Measurements from ENCODE around the gene FAM174C. TPM values are rescaled to one million over a fixed set of nuclear protein-coding genes. Genes with fewer than 3 reads are reported as not detected.
"Not testable (repeated sequence)": the region's sequence is repeated elsewhere in the genome, so short reads cannot be mapped to it uniquely, and the experiment has no call there.

Gene FAM174C
- total and polyA plus RNA-seq, 5 experiments from 2014 or later, result 46.3 to 104 (median 66.7) TPM

GRCh38 chr19:1320282-1320650 lies 44.9 kb downstream of the FAM174C start:
- H3K9me3 Mint-ChIP-seq, POLR2A ChIA-PET, H3K36me3 Mint-ChIP-seq, ATAC-seq, H3K27ac Mint-ChIP-seq, DNase-seq, H3K4me3 Mint-ChIP-seq: not testable (repeated sequence)
- H3K27me3 Mint-ChIP-seq, result peaks cover 17 to 68% (median 30%) of the 10 kb centered on the region in 5 donors
- H3K4me1 Mint-ChIP-seq, result peaks cover 5 to 12% (median 7%) of the 10 kb centered on the region in 4 donors

- Mint-ChIP-seq H3K9me3 (no peaks in the 10 kb centered on the region), H3K27me3 (peaks cover 20 to 69% (median 33%) of the 10 kb centered on the region in 5 donors), H3K4me3 (no peak overlapping the region), H3K27ac (no peak overlapping the region), H3K36me3 (peaks cover 0 to 6% (median 0%) of the 10 kb centered on the region in 3 donors), H3K4me1 (peaks cover 5 to 13% (median 9%) of the 10 kb centered on the region in 4 donors)
- POLR2A ChIA-PET, result no interaction called here
- ATAC-seq (no peak), DNase-seq (no peak)
Observed at GRCh38 chr19:1321539-1321938, 46.2 kb downstream of the FAM174C start.

- no peaks in the 10 kb centered on the region for H3K9me3 Mint-ChIP-seq
- H3K27ac Mint-ChIP-seq, result peak overlapping the region in 1 of 10 donors; percentile 75
- ATAC-seq (no peak), DNase-seq (no peak)
- H3K4me1 Mint-ChIP-seq, result peaks cover 5 to 13% (median 9%) of the 10 kb centered on the region in 4 donors
- peaks cover 20 to 61% (median 30%) of the 10 kb centered on the region in 5 donors for H3K27me3 Mint-ChIP-seq
- peaks cover 0 to 6% (median 0%) of the 10 kb centered on the region in 3 donors for H3K36me3 Mint-ChIP-seq
- POLR2A ChIA-PET, result no interaction called here
- peak overlapping the region in 1 of 10 donors; percentile 7 for H3K4me3 Mint-ChIP-seq
Observed at GRCh38 chr19:1322198-1322981, 47.1 kb downstream of the FAM174C start.

GRCh38 chr19:1324249-1324805 lies 49.0 kb downstream of the FAM174C start:
- peaks cover 5 to 13% (median 9%) of the 10 kb centered on the region in 4 donors for H3K4me1 Mint-ChIP-seq
- DNase-seq (no peak), ATAC-seq (no peak)
- peaks cover 0 to 6% (median 0%) of the 10 kb centered on the region in 3 donors for H3K36me3 Mint-ChIP-seq
- peak overlapping the region in 6 of 10 donors; percentile 14 to 54 (median 34) for H3K4me3 Mint-ChIP-seq
- H3K9me3 Mint-ChIP-seq, result no peaks in the 10 kb centered on the region
- H3K27me3 Mint-ChIP-seq, result peaks cover 16 to 49% (median 19%) of the 10 kb centered on the region in 5 donors
- peak overlapping the region in 3 of 10 donors; percentile 29 to 59 (median 31) for H3K27ac Mint-ChIP-seq
- POLR2A ChIA-PET, result no interaction called here

- H3K4me1 Mint-ChIP-seq, result peaks cover 5 to 13% (median 9%) of the 10 kb centered on the region in 4 donors
- peaks cover 0 to 6% (median 0%) of the 10 kb centered on the region in 3 donors for H3K36me3 Mint-ChIP-seq
- DNase-seq (peak in 6 of 10 donors; percentile 4 to 38 (median 22)), ATAC-seq (peak; percentile 57 to 74)
- peaks cover 17 to 45% (median 18%) of the 10 kb centered on the region in 5 donors for H3K27me3 Mint-ChIP-seq
- no peaks in the 10 kb centered on the region for H3K9me3 Mint-ChIP-seq
- H3K4me3 Mint-ChIP-seq, result peak overlapping the region in 7 of 10 donors; percentile 28 to 66 (median 53)
- POLR2A ChIA-PET, result no interaction called here
- H3K27ac Mint-ChIP-seq, result no peak overlapping the region
Observed at GRCh38 chr19:1324806-1325567, 49.7 kb downstream of the FAM174C start.

GRCh38 chr19:1325568-1326294 lies 50.4 kb downstream of the FAM174C start:
- ATAC-seq (no peak), DNase-seq (no peak)
- peak overlapping the region in 6 of 10 donors; percentile 10 to 66 (median 47) for H3K4me3 Mint-ChIP-seq
- POLR2A ChIA-PET, result interaction anchor here (0.6 kb wide), 1 partner anchor 110 kb away, joined by 3 read pairs; no protein-coding TSS in a partner anchor
- peaks cover 0 to 6% (median 0%) of the 10 kb centered on the region in 3 donors for H3K36me3 Mint-ChIP-seq
- H3K27me3 Mint-ChIP-seq, result peaks cover 18 to 45% (median 21%) of the 10 kb centered on the region in 5 donors
- peaks cover 5 to 13% (median 9%) of the 10 kb centered on the region in 4 donors for H3K4me1 Mint-ChIP-seq
- H3K9me3 Mint-ChIP-seq, result no peaks in the 10 kb centered on the region
- no peak overlapping the region for H3K27ac Mint-ChIP-seq

- Mint-ChIP-seq H3K36me3 (peaks cover 0 to 6% (median 0%) of the 10 kb centered on the region in 3 donors), H3K27me3 (peaks cover 16 to 42% (median 21%) of the 10 kb centered on the region in 5 donors), H3K27ac (peak overlapping the region in 1 of 10 donors; percentile 26), H3K4me1 (peaks cover 5 to 13% (median 8%) of the 10 kb centered on the region in 4 donors), H3K4me3 (peak overlapping the region in 3 of 10 donors; percentile 20 to 32 (median 20)), H3K9me3 (no peaks in the 10 kb centered on the region)
- ATAC-seq (no peak), DNase-seq (no peak)
- POLR2A ChIA-PET, result no interaction called here
Observed at GRCh38 chr19:1327125-1327524, 51.8 kb downstream of the FAM174C start.

Other genes with a start within 250 kb of the FAM174C start
- 100 to 1,000 TPM; 211 to 216 TPM for gene CNN2, start 248.9 kb upstream of the FAM174C start, total RNA-seq
- gene CNN2, start 248.9 kb upstream of the FAM174C start, polyA plus RNA-seq, result 100 to 1,000 TPM; 498 to 693 (median 515) TPM
- 100 to 1,000 TPM; 221 to 232 TPM for gene ABCA7, start 235.4 kb upstream of the FAM174C start, total RNA-seq
- 10 to 100 TPM in 1 of 3 donors, 1 to 10 TPM in 2; 4.2 to 14.4 (median 8.7) TPM for gene ABCA7, start 235.4 kb upstream of the FAM174C start, polyA plus RNA-seq
- gene ARHGAP45, start 208.4 kb upstream of the FAM174C start, total RNA-seq, result 1,000 to 10,000 TPM; 1,025 to 1,060 TPM
- gene ARHGAP45, start 208.4 kb upstream of the FAM174C start, polyA plus RNA-seq, result 100 to 1,000 TPM; 261 to 681 (median 358) TPM
- 10 to 100 TPM; 88.0 to 95.3 TPM for gene POLR2E, start 180.2 kb upstream of the FAM174C start, total RNA-seq
- gene POLR2E, start 180.2 kb upstream of the FAM174C start, polyA plus RNA-seq, result 100 to 1,000 TPM; 159 to 233 (median 187) TPM
- 100 to 1,000 TPM; 207 to 225 TPM for gene GPX4, start 171.5 kb upstream of the FAM174C start, total RNA-seq
- gene GPX4, start 171.5 kb upstream of the FAM174C start, polyA plus RNA-seq, result 100 to 1,000 TPM; 370 to 465 (median 405) TPM
- gene SBNO2, start 101.3 kb upstream of the FAM174C start, total RNA-seq, result 10 to 100 TPM; 69.7 to 82.4 TPM
- 1 to 10 TPM in 2 of 3 donors, under 1 TPM in 1; 0.68 to 2.3 (median 1.0) TPM for gene SBNO2, start 101.3 kb upstream of the FAM174C start, polyA plus RNA-seq
- 10 to 100 TPM; 91.5 to 96.0 TPM for gene STK11, start 69.8 kb upstream of the FAM174C start, total RNA-seq
- gene STK11, start 69.8 kb upstream of the FAM174C start, polyA plus RNA-seq, result 10 to 100 TPM; 12.3 to 43.9 (median 20.3) TPM
- gene CBARP, start 37.5 kb upstream of the FAM174C start, total RNA-seq, result not detected
- not detected for gene CBARP, start 37.5 kb upstream of the FAM174C start, polyA plus RNA-seq
- gene ATP5F1D, start 33.8 kb upstream of the FAM174C start, total RNA-seq, result 10 to 100 TPM; 83.9 to 89.0 TPM
- 100 to 1,000 TPM; 214 to 264 (median 262) TPM for gene ATP5F1D, start 33.8 kb upstream of the FAM174C start, polyA plus RNA-seq
- gene MIDN, start 26.9 kb upstream of the FAM174C start, total RNA-seq, result 10 to 100 TPM; 31.2 to 35.4 TPM
- gene MIDN, start 26.9 kb upstream of the FAM174C start, polyA plus RNA-seq, result 1 to 10 TPM; 1.1 to 8.2 (median 6.6) TPM
- gene CIRBP, start 6.2 kb upstream of the FAM174C start, total RNA-seq, result 100 to 1,000 TPM; 565 to 579 TPM
- gene CIRBP, start 6.2 kb upstream of the FAM174C start, polyA plus RNA-seq, result 100 to 1,000 TPM; 204 to 273 (median 262) TPM
- not detected for gene EFNA2, start 10.3 kb downstream of the FAM174C start, total RNA-seq
- gene EFNA2, start 10.3 kb downstream of the FAM174C start, polyA plus RNA-seq, result not detected
- gene NDUFS7, start 108.4 kb downstream of the FAM174C start, total RNA-seq, result 10 to 100 TPM; 65.3 to 74.3 TPM
- gene NDUFS7, start 108.4 kb downstream of the FAM174C start, polyA plus RNA-seq, result 100 to 1,000 TPM; 211 to 233 (median 215) TPM
- 10 to 100 TPM; 14.0 to 18.0 TPM for gene GAMT, start 126.0 kb downstream of the FAM174C start, total RNA-seq
- 10 to 100 TPM; 29.4 to 33.6 (median 30.7) TPM for gene GAMT, start 126.0 kb downstream of the FAM174C start, polyA plus RNA-seq
- 100 to 1,000 TPM; 166 TPM for gene DAZAP1, start 132.1 kb downstream of the FAM174C start, total RNA-seq
- 1 to 10 TPM; 5.9 to 8.5 (median 7.5) TPM for gene DAZAP1, start 132.1 kb downstream of the FAM174C start, polyA plus RNA-seq
- gene RPS15, start 162.9 kb downstream of the FAM174C start, total RNA-seq, result 1,000 to 10,000 TPM; 1,886 to 1,928 TPM
- 1,000 to 10,000 TPM; 3,438 to 4,304 (median 3,489) TPM for gene RPS15, start 162.9 kb downstream of the FAM174C start, polyA plus RNA-seq
- under 1 TPM; 0.08 to 0.29 TPM for gene APC2, start 174.6 kb downstream of the FAM174C start, total RNA-seq
- gene APC2, start 174.6 kb downstream of the FAM174C start, polyA plus RNA-seq, result not detected
- 10 to 100 TPM; 58.3 to 59.7 TPM for gene C19orf25, start 203.7 kb downstream of the FAM174C start, total RNA-seq
- gene C19orf25, start 203.7 kb downstream of the FAM174C start, polyA plus RNA-seq, result 10 to 100 TPM; 31.3 to 50.3 (median 32.5) TPM
- 10 to 100 TPM; 11.1 to 12.0 TPM for gene PCSK4, start 214.8 kb downstream of the FAM174C start, total RNA-seq
- 1 to 10 TPM in 2 of 3 donors, under 1 TPM in 1; 0.35 to 1.3 (median 1.2) TPM for gene PCSK4, start 214.8 kb downstream of the FAM174C start, polyA plus RNA-seq
- 1 to 10 TPM; 4.8 to 4.9 TPM for gene REEP6, start 215.7 kb downstream of the FAM174C start, total RNA-seq
- gene REEP6, start 215.7 kb downstream of the FAM174C start, polyA plus RNA-seq, result 1 to 10 TPM; 4.7 to 7.7 (median 6.0) TPM
- gene ADAMTSL5, start 237.5 kb downstream of the FAM174C start, total RNA-seq, result 1 to 10 TPM; 2.5 to 4.5 TPM
- gene ADAMTSL5, start 237.5 kb downstream of the FAM174C start, polyA plus RNA-seq, result 1 to 10 TPM in 2 of 3 donors, under 1 TPM in 1; 0.47 to 2.9 (median 1.7) TPM
- gene PLK5, start 248.5 kb downstream of the FAM174C start, total RNA-seq, result not detected
- not detected for gene PLK5, start 248.5 kb downstream of the FAM174C start, polyA plus RNA-seq